SK-N-SH treated with all-trans-retinoic acid at 6 μM for 48 hours (cell line): ENCODE data around the gene TMEM82.
A peak's percentile ranks its signal among the peaks of the same experiment; 100 is the strongest.

Experiments used
- ATAC-seq: fragments of 200-7000 bp; cut with Tn5 transposase; 3 replicates; pipeline ENCODE4 v1.9.1; 2020; ENCODE audit warnings: mild to moderate bottlenecking, moderate library complexity
- ARNTL ChIP-seq: fragments of 450-650 bp; formaldehyde crosslinking; IDR thresholded peaks from 2 replicates; pipeline ENCODE4 v1.5.0; 2020; ENCODE audit warnings: low read depth, mild to moderate bottlenecking, moderate library complexity, borderline replicate concordance
- BACH2 ChIP-seq: fragments of 250-450 bp; sonication (Bioruptor Pico); IDR thresholded peaks from 2 replicates; pipeline ENCODE4 v1.9.0; 2021; ENCODE audit warnings: mild to moderate bottlenecking, borderline replicate concordance
- CREB5 ChIP-seq: fragments of 250-450 bp; sonication (Bioruptor Pico); IDR thresholded peaks from 2 replicates; pipeline ENCODE4 v1.5.1; 2020; ENCODE audit warnings: low read depth, mild to moderate bottlenecking, moderate library complexity
- CSDC2 ChIP-seq: fragments of 250-450 bp; sonication (Bioruptor Pico); IDR thresholded peaks from 2 replicates; pipeline ENCODE4 v1.5.0; 2020; ENCODE audit warnings: mild to moderate bottlenecking, moderate library complexity
- ESRRG ChIP-seq: fragments of 250-450 bp; sonication (Bioruptor Pico); IDR thresholded peaks from 2 replicates; pipeline ENCODE4 v1.6.1; 2021; ENCODE audit warnings: mild to moderate bottlenecking
- GLIS3 ChIP-seq: fragments of 250-450 bp; sonication (Bioruptor Pico); IDR thresholded peaks from 2 replicates; pipeline ENCODE4 v1.5.0; 2020; ENCODE audit warnings: mild to moderate bottlenecking, moderate library complexity
- ISL1 ChIP-seq: fragments of 250-450 bp; sonication (Bioruptor Pico); IDR thresholded peaks from 2 replicates; pipeline ENCODE4 v2.1.2; 2022; ENCODE audit warnings: mild to moderate bottlenecking, moderate library complexity
- OSR1 ChIP-seq: fragments of 250-450 bp; sonication (Bioruptor Pico); IDR thresholded peaks from 2 replicates; pipeline ENCODE4 v1.8.0; 2022; ENCODE audit warnings: moderate library complexity, mild to moderate bottlenecking, inconsistent platforms
- PATZ1 ChIP-seq: fragments of 250-450 bp; sonication (Bioruptor Pico); IDR thresholded peaks from 2 replicates; pipeline ENCODE4 v1.8.0; 2020; ENCODE audit warnings: mild to moderate bottlenecking, moderate library complexity, borderline replicate concordance
- POU6F1 ChIP-seq: fragments of 250-450 bp; sonication (Bioruptor Pico); IDR thresholded peaks from 2 replicates; pipeline ENCODE4 v1.8.0; 2021; ENCODE audit warnings: low read depth, mild to moderate bottlenecking, moderate library complexity, borderline replicate concordance
- TCF4 ChIP-seq: fragments of 250-450 bp; sonication (Bioruptor Pico); IDR thresholded peaks from 2 replicates; pipeline ENCODE4 v1.8.0; 2021; ENCODE audit warnings: mild to moderate bottlenecking, moderate library complexity, borderline replicate concordance
- TOX ChIP-seq: fragments of 250-450 bp; sonication (Bioruptor Pico); IDR thresholded peaks from 2 replicates; pipeline ENCODE4 v1.8.0; 2021; ENCODE audit warnings: mild to moderate bottlenecking, moderate library complexity, borderline replicate concordance
- ZFP3 ChIP-seq: fragments of 250-450 bp; sonication (Bioruptor Pico); IDR thresholded peaks from 2 replicates; pipeline ENCODE4 v1.5.0; 2020; ENCODE audit warnings: mild to moderate bottlenecking, moderate library complexity
- ZFP30 ChIP-seq: fragments of 450-650 bp; formaldehyde crosslinking; IDR thresholded peaks from 2 replicates; pipeline ENCODE4 v1.5.0; 2022; ENCODE audit warnings: mild to moderate bottlenecking, moderate library complexity
- ZNF565 ChIP-seq: fragments of 450-650 bp; formaldehyde crosslinking; conservative IDR thresholded peaks from 2 replicates; pipeline ENCODE4 v1.5.0; 2020; ENCODE audit warnings: low read depth, mild to moderate bottlenecking, moderate library complexity
- ZNF70 ChIP-seq: fragments of 450-650 bp; formaldehyde crosslinking; IDR thresholded peaks from 2 replicates; pipeline ENCODE4 v1.5.0; 2020; ENCODE audit warnings: mild to moderate bottlenecking, moderate library complexity
- ZNF8 ChIP-seq: fragments of 450-650 bp; formaldehyde crosslinking; IDR thresholded peaks from 2 replicates; pipeline ENCODE4 v1.5.0; 2020; ENCODE audit warnings: mild to moderate bottlenecking, moderate library complexity
- TF ChIP-seq, protein P1 (sequence below): fragments of 250-450 bp; sonication (Bioruptor Pico); IDR thresholded peaks from 2 replicates; pipeline ENCODE4 v1.5.0; 2020; ENCODE audit warnings: mild to moderate bottlenecking, moderate library complexity
- TF ChIP-seq, protein P2 (sequence below): fragments of 250-450 bp; sonication (Bioruptor Pico); IDR thresholded peaks from 2 replicates; pipeline ENCODE4 v1.5.1; 2021; ENCODE audit warnings: mild to moderate bottlenecking, moderate library complexity

TMEM82 gene

DNA sequence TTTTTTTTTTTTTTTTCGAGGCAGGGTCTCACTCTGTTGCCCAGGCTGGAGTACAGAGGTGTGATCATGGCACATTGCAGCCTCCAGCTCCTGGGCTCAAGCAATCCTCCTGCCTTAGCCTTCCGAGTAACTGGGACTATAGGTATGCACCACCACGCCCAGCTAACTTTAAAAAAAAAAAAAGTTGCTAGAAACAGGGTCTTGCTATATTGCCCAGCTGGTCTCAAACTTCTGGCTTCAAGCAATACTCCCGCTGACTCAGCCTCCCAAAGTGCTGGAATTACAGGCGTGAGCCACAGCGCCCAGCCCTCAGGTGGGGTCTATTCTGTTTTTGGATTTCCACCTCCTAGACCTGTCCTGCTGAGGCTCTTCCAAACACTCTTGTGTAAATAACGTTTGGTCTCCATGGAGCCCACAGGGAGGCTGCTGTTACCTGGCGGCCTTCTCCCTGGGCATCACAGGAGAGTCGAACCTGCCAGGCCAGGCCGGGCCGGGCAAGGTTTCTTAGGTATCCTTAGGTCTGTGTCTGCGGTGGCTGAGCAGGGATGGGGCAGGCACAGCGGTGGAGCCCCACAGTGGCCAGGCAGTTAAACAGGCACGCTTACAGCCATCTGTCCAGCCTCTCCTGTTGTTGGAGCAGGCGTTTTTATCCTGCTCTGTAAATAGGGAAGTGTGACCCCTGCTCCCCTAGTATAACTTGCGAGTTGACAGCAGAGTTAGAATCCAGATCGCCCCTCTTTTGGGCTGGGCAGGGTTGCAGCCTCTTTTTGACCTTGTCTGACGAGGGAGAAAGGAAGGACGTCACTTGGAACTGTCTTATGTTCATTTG is 39.4 kb upstream of the TMEM82 start (continued):
- TF ChIP-seq, protein P1, sequence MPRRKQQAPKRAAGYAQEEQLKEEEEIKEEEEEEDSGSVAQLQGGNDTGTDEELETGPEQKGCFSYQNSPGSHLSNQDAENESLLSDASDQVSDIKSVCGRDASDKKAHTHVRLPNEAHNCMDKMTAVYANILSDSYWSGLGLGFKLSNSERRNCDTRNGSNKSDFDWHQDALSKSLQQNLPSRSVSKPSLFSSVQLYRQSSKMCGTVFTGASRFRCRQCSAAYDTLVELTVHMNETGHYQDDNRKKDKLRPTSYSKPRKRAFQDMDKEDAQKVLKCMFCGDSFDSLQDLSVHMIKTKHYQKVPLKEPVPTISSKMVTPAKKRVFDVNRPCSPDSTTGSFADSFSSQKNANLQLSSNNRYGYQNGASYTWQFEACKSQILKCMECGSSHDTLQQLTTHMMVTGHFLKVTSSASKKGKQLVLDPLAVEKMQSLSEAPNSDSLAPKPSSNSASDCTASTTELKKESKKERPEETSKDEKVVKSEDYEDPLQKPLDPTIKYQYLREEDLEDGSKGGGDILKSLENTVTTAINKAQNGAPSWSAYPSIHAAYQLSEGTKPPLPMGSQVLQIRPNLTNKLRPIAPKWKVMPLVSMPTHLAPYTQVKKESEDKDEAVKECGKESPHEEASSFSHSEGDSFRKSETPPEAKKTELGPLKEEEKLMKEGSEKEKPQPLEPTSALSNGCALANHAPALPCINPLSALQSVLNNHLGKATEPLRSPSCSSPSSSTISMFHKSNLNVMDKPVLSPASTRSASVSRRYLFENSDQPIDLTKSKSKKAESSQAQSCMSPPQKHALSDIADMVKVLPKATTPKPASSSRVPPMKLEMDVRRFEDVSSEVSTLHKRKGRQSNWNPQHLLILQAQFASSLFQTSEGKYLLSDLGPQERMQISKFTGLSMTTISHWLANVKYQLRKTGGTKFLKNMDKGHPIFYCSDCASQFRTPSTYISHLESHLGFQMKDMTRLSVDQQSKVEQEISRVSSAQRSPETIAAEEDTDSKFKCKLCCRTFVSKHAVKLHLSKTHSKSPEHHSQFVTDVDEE (CRISPR knock-in tag) = no peak
- TF ChIP-seq GLIS3 (CRISPR knock-in tag) (no peak), ARNTL (CRISPR knock-in tag) (no peak)

GRCh38 chr1:15703562-15703961 is 38.7 kb upstream of the TMEM82 start:
- peak; percentile 98 for ATAC-seq
- no peak for TF ChIP-seq BACH2 (CRISPR knock-in tag)
- 0 out of 2 replicates have a peak, but pooled peaks have one; percentile 40 for TF ChIP-seq ZFP3
- TF ChIP-seq, all 23 proteins: peak for 1

DNA sequence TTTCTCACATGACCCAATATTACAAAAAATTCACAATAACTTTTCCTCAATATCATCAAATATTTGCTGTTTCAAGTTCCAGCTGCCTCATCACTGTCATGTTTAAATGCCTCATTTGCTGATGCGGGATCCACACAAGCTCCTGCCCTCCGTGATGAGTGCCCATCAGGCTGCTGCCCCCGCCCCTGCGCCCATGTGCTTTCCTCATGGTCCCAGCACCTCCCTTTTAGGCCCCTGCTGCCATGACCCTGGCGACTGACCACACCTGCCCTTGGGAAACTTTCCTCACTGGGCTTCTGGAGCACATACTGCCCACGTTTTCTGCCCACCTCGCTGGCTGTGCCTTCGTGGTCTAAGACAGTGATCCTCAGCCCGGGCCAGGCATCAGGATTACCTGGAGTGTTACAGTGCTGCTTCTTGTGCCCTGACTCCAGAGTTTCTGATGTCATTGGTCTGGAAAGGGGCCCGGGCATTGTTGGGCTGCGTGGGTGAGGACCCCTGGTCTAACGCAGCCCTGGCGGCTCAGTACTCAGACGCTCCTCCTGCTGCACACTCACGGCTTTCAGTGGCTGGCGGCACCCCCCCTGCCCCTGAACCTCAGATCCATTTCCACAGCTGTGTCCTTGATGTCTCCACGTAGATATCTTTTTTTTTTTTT is 37.6 kb upstream of the TMEM82 start:
- ATAC-seq = no peak

GRCh38 chr1:15705184-15705566 is 37.1 kb upstream of the TMEM82 start:
- ATAC-seq = no peak
- no peak for TF ChIP-seq ZNF70
- no peak for TF ChIP-seq GLIS3 (CRISPR knock-in tag)
- TF ChIP-seq ZNF565 (CRISPR knock-in tag) = no peak
- no peak for TF ChIP-seq TCF4 (CRISPR knock-in tag)
- no peak for TF ChIP-seq ISL1 (CRISPR knock-in tag)
- TF ChIP-seq PATZ1 (CRISPR knock-in tag) = no peak
- no peak for TF ChIP-seq BACH2 (CRISPR knock-in tag)
- no peak for TF ChIP-seq CREB5 (CRISPR knock-in tag)
- TF ChIP-seq POU6F1 = no peak
- no peak for TF ChIP-seq ZFP3
- TF ChIP-seq, protein P1 (CRISPR knock-in tag) = no peak
- TF ChIP-seq TOX (CRISPR knock-in tag) = no peak
- TF ChIP-seq CSDC2 (CRISPR knock-in tag) = no peak
- no peak for TF ChIP-seq ZFP30 (CRISPR knock-in tag)
- TF ChIP-seq ZNF8 (CRISPR knock-in tag) = no peak
- TF ChIP-seq OSR1 (CRISPR knock-in tag) = no peak
- no peak for TF ChIP-seq ESRRG (CRISPR knock-in tag)

More for the DNA sequence above, 37.6 kb upstream of the TMEM82 start:
- TF ChIP-seq CSDC2 (CRISPR knock-in tag) (no peak), ZNF70 (no peak), TOX (CRISPR knock-in tag) (no peak), ZFP30 (CRISPR knock-in tag) (no peak)
- TF ChIP-seq, protein P2, sequence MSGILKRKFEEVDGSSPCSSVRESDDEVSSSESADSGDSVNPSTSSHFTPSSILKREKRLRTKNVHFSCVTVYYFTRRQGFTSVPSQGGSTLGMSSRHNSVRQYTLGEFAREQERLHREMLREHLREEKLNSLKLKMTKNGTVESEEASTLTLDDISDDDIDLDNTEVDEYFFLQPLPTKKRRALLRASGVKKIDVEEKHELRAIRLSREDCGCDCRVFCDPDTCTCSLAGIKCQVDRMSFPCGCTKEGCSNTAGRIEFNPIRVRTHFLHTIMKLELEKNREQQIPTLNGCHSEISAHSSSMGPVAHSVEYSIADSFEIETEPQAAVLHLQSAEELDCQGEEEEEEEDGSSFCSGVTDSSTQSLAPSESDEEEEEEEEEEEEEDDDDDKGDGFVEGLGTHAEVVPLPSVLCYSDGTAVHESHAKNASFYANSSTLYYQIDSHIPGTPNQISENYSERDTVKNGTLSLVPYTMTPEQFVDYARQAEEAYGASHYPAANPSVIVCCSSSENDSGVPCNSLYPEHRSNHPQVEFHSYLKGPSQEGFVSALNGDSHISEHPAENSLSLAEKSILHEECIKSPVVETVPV (CRISPR knock-in tag) = no peak
